ENCODE data around the gene PAGE1.

GRCh38 chrX:49664824-49665223, 31.0 kb downstream of the PAGE1 start:
- TF ChIP-seq, protein P1, sequence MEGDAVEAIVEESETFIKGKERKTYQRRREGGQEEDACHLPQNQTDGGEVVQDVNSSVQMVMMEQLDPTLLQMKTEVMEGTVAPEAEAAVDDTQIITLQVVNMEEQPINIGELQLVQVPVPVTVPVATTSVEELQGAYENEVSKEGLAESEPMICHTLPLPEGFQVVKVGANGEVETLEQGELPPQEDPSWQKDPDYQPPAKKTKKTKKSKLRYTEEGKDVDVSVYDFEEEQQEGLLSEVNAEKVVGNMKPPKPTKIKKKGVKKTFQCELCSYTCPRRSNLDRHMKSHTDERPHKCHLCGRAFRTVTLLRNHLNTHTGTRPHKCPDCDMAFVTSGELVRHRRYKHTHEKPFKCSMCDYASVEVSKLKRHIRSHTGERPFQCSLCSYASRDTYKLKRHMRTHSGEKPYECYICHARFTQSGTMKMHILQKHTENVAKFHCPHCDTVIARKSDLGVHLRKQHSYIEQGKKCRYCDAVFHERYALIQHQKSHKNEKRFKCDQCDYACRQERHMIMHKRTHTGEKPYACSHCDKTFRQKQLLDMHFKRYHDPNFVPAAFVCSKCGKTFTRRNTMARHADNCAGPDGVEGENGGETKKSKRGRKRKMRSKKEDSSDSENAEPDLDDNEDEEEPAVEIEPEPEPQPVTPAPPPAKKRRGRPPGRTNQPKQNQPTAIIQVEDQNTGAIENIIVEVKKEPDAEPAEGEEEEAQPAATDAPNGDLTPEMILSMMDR (IDR thresholded peaks at IDR 0.05): no peak
- no peak for TF ChIP-seq TCF7L2 (IDR thresholded peaks at IDR 0.05; ENCODE audit: low read depth, low read length)
- no peak for TF ChIP-seq REST (IDR thresholded peaks at IDR 0.05; ENCODE audit: insufficient read depth in 1 of 2, low read depth in 2 of 2, low read length in 1 of 2)
